GM18517 (cell line): ENCODE results near the gene SRSF11.
A peak's percentile ranks its signal among the peaks of the same experiment; 100 is the strongest.

ENCODE experiments used
- ATAC-seq: cut with Tn5 transposase; IDR thresholded peaks from one replicate; pipeline ENCODE4 v1.9.1; 2021; ENCODE audit warnings: mild to moderate bottlenecking, moderate library complexity; ENCODE audit not compliant: unreplicated experiment

Gene SRSF11

GRCh38 chr1:70220517-70221237 is 503 bp upstream of the SRSF11 start:
- ATAC-seq = peak; percentile 32

DNA sequence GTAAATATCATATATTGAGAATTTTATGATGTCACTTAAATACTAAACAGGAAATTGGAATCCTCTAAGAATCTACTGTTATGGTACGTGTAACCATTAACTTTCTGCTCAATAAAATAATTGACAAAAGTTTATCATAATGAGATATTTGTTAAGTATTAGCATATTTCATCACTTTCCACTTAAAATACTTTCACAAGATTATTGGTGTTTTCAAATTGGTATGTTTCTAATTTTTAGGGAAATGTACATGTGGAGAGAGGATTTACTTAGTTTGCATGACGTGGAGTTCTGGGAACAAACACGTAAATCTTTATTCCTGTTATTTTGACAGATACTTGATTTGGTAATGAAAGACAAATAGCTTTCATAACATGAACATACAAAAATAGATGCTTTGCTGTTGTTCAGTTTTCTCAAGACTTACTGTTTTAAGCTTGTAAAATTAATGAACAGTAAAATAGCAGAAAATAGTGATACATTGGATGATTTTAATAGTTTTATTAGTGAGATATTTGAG is 1.6 kb downstream of the SRSF11 start:
- ATAC-seq = no peak

- no peak for ATAC-seq
These were observed 3.8 kb downstream of the SRSF11 start for GRCh38 chr1:70224954-70225353.

DNA sequence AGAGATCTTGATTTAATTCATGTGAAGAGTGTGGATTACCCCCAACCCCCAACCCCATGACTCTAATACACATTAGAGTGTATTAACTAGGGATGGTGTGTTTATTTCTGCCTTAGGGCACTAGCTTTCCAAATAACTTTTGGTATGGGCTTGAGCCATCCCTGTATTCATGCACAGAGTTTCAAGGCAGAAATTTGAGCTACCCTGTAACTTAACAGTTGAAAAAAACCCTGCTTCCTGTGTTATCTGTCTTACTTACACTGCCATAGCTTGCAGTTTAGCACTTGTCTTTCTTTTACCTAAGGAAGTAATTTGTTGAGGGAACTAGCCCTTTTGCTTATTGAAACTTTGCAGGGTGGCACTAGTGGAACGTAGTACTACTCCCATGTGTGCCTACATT is 6.3 kb downstream of the SRSF11 start:
- peak; percentile 46 for ATAC-seq

GRCh38 chr1:70228670-70229069 is 7.5 kb downstream of the SRSF11 start:
- no peak for ATAC-seq

DNA sequence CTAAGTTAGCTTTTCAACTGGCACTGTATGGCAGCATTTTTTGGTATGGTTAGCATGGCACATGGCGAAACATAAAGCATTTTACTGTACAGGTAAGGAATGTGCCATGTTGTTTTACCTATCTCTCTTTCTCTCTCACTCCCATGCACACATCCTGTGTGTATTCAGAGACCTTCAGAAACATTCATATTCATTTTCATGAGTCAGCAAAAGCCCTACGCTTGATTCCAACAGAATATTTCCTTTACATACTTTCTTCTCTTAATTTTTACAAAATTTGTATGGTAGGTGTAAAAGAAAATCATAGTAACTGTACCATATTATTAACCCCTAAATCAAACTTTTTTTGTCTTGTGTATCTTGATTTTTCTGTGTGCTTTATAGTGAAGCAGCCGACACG is 10.3 kb downstream of the SRSF11 start:
- ATAC-seq = no peak

DNA sequence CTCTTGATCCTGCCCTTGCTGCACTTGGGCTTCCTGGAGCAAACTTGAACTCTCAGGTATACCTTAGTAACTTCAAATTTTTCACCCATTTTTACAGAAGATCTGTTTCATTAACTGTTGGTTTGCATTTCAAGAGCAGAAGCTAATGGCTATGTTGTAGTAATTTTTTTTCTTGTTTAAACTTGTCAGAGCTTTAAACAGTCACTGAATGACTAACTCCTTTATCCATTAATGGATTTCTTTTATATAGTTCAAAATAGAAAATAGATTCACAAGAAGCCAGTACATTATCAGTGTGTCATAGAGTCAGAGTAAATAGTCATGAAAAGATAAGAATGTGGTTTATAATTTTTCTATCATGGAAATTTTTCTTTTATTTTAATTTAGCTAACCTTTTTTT is 13.6 kb downstream of the SRSF11 start:
- ATAC-seq = no peak

DNA sequence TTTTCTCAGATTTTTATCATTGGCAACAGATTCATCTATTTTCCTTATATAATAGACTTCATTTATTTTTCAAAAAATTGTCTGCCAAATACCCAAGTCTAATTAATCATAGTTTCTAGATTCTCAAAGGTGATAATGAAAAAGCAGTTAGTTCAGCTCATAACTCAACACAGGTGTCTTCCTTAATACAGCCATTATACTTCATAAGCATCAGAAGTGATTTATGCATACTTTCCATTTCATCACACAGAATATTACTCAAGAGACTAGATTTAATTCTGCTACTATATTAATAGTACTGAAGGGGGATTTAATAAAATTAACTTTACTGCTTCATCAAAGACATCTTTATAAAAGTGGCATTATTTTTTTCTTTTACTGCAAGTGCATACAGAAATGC is 18.8 kb downstream of the SRSF11 start:
- no peak for ATAC-seq

GRCh38 chr1:70247122-70247521 is 25.9 kb downstream of the SRSF11 start:
- no peak for ATAC-seq

DNA sequence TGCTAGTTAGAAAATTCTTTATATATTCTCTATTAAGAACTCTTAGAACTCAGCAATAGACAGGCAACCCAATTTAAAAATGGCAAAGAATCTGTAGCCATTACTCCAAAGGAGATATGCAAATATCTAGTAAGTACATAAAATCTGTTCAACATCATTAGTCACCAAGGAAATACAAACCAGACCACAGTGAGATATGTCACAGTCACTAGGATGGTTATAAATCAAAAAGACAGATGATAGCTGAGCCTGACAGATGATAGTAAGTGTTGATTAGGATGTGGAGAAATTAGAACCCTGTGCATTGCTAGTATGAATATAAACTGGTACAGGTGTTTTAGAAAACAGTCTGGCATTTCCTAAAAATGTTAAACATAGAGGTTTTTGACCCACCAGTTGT is 26.6 kb downstream of the SRSF11 start:
- no peak for ATAC-seq

- ATAC-seq = no peak
These were observed 27.5 kb downstream of the SRSF11 start for GRCh38 chr1:70248729-70249128.

GRCh38 chr1:70256664-70257063 is 35.5 kb downstream of the SRSF11 start:
- no peak for ATAC-seq

DNA sequence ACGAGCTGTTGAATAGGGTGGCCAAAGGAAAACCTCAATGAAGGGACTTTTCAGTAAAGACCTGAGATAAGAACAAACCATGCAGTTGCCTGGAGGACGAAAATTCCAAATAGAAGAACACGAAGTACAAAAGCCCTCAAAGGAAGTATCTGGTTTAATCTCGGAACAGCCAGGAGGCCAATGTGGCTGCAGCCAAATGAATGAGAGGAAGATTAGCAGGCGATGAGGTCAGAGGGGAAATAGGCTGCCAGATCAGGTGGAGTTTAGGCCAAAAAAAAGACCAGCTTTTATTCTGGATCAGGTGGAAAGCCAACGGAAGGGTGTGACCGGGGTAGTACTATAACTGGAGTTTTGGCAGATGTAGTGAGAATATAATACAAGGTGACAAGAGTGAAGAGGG is 43.7 kb downstream of the SRSF11 start:
- ATAC-seq = no peak

- no peak for ATAC-seq
These were observed 44.8 kb downstream of the SRSF11 start for GRCh38 chr1:70265946-70266345.

DNA sequence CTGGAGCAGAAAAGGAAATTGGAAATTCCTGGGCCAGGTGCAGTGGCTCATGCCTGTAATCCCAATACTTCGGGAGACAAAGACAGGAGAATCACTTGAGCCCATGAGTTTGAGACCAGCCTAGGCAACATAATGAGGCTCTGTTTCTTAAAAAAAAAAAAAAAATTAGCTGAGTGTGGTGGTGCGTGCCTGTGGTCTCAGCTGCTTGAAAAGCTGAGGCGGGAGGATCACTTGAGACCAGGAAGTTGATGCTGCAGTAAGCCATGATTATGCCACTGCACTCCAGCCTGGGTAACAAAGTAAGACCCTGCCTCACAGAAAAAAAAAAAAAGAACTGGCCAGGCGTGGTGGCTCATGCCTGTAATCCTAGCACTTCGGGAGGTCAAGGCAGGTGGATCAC is 56.7 kb downstream of the SRSF11 start:
- no peak for ATAC-seq

DNA sequence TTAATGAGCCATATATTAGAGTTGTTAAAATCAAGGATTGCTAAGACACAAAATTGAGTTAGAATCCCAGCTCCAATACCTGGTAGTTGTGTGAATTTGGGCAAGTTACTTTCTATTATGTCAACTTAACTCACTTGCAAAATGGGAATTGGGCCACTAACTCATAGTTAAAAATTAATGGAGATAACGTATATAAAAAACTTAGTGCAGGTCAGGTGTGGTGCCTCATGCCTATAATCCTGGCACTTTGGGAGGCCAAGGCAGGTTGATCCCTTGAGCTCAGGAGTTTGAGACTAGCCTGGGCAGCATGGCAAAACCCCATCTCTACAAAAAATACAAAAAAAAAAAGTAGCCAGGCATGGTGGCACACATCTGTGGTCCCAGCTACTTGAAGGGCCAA is 57.5 kb downstream of the SRSF11 start:
- no peak for ATAC-seq

DNA sequence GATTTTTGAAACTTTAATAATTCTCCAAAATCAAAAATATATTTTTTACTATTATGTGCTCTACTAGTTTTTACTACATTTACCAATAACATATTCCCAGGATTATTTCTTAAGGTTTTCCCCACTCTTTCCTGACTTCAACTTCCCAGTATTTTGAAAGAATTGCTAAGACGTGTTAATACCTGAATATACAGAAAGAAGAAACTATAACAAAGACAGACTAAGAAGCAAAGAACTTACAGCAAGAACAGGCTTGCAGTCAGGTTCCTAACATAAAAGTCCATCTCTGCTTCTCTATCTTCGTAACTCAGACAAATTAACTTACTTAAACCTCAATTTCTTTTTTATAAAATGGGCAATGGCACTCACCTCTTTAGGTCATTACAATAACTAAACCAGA is 63.2 kb downstream of the SRSF11 start:
- no peak for ATAC-seq

DNA sequence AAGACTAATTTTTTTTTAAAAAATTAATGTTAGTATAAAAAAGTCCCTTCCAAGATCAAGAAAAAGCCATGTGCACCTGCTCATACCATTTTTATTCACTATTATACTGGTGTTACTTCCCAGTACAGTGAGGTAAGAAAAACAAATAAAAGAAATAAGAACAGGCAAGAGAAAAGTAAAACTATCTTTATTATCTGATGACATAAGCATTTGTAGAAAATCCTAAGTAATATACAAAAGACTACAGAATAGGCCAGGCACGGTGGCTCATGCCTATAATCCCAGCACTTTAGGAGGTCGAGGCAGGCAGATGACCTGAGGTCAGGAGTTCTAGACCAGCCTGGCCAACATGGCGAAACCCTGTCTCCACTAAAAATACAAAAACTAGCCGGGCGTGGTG is 65.3 kb downstream of the SRSF11 start:
- ATAC-seq = no peak

DNA sequence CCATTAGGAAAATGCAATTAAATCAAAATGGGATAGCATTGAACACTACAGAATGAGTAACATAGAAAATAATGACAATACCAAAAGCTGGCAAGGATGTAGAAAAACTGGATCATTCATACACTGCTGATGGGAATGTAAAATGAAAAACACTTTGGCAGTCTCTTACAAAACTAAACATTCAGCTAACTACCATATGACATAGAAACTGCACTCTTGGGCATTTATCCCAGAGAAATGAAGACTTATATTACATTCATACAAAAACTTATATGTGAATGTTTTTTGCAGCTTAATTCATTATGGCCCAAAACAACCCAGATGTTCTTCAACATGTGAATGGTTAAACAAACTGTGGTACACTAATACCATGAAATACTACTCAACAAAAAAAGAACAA is 67.0 kb downstream of the SRSF11 start:
- no peak for ATAC-seq

GRCh38 chr1:70290218-70290617 is 69.0 kb downstream of the SRSF11 start:
- ATAC-seq = no peak

DNA sequence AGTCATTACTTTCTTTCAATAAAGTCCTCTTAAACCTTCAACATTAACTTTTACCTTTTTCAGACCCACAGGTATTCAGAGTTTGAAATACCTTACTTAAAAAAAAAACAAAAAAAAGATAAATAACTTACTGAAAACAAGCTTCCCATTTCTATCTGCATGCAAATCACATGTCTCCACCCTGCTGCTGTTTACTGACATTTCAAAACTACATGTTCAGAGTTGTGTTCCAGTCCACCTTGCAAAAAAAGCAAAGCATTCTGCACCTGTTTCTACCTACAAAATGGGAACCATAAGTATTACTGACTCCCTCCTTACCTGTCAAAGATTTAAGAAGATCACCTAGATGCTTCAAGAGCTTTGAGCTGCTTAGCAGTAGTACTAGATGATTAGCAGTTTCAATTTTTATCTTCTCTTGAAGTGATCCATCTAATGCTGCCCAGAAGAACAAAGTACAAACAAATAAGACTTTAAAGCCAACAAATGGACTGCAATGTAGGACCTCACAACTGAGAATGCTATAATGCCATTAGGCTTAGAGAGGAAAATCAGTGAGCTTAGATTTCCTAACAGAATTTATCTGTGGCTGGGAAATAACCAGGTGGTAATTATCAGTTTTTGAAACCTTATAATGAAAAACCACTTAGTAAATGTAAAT is 72.1 kb downstream of the SRSF11 start:
- no peak for ATAC-seq

- no peak for ATAC-seq
These were observed 74.6 kb downstream of the SRSF11 start for GRCh38 chr1:70295749-70296148.

GRCh38 chr1:70299472-70299871 is 78.3 kb downstream of the SRSF11 start:
- ATAC-seq = no peak
